Measurements from ENCODE around the gene ENPP3. TPM values are rescaled to one million over a fixed set of nuclear protein-coding genes. Genes with fewer than 3 reads are reported as not detected.

Gene ENPP3
- total and polyA plus RNA-seq, 2 donors (not counting 1 experiment from before 2014, with no cell fraction given), result 0.18 to 0.25 TPM

GRCh38 chr6:131655387-131655786 is 18.3 kb downstream of the ENPP3 start:
- peaks cover 4% of the 10 kb centered on the region for H3K27me3 Mint-ChIP-seq
- H3K4me3 Mint-ChIP-seq, result no peak overlapping the region
- no peaks in the 10 kb centered on the region for H3K36me3 ChIP-seq (replicated peaks in 1 of 2; ENCODE audit: control extremely low read depth in 1 of 2, control insufficient read depth in 1 of 2, extremely low read depth in 1 of 2, insufficient read depth in 2 of 2, low read length in 1 of 2)
- intact Hi-C loops (cut with micrococcal nuclease), result no loop called here
- ChIA-PET POLR2A (no interaction called here), CTCF (no interaction called here)
- H3K4me1 ChIP-seq (ENCODE audit: control insufficient read depth in 2 of 2, insufficient read depth in 2 of 2, low read length in 2 of 2), result peaks cover 0 to 5% of the 10 kb centered on the region in 2 donors
- H4K20me1 ChIP-seq (ENCODE audit: control insufficient read depth, insufficient read depth, low read length, poor library complexity, severe bottlenecking), result no peaks in the 10 kb centered on the region
- DNase-seq (no peak), ATAC-seq (ENCODE audit: low read depth) (no peak)
- no peaks in the 10 kb centered on the region for H3K9me3 Mint-ChIP-seq (ENCODE audit: insufficient read depth)
- H3K27me3 ChIP-seq (replicated peaks in 1 of 4; ENCODE audit: control extremely low read depth in 1 of 4, control insufficient read depth in 3 of 4, insufficient read depth in 4 of 4, low read length in 3 of 4), result no peaks in the 10 kb centered on the region
- H3K4me3 ChIP-seq (ENCODE audit: control extremely low read depth in 1 of 5, extremely low read depth in 1 of 5, insufficient read depth in 1 of 5, low read depth in 2 of 5, low read length in 4 of 5), result no peak overlapping the region
- no peak overlapping the region for H3K27ac Mint-ChIP-seq
- H3K4me1 Mint-ChIP-seq, result peaks cover 6% of the 10 kb centered on the region
- H2AFZ ChIP-seq (ENCODE audit: insufficient read depth, low read depth, low read length, poor library complexity, severe bottlenecking), result no peak overlapping the region
- no peak overlapping the region for H3K27ac ChIP-seq (ENCODE audit: low read length in 2 of 2)
- no CpG with 5 or more reads among the region's 3 CpGs for WGBS (ENCODE audit: insufficient coverage)
- H3K4me2 ChIP-seq (replicated peaks; ENCODE audit: low read depth, low read length, poor library complexity, severe bottlenecking), result no peak overlapping the region
- H3K9me3 ChIP-seq (ENCODE audit: control extremely low read depth in 1 of 3, control insufficient read depth in 2 of 3, insufficient read depth in 1 of 3, low read length in 2 of 3), result no peaks in the 10 kb centered on the region
- TF ChIP-seq EZH2 (IDR thresholded peaks at IDR 0.05; ENCODE audit: borderline replicate concordance, insufficient read depth, low read depth, low read length, poor library complexity, severe bottlenecking) (no peak), CTCF (IDR thresholded peaks at IDR 0.05) (no peak)
- H3K79me2 ChIP-seq (ENCODE audit: control insufficient read depth, insufficient read depth, low read length), result no peaks in the 10 kb centered on the region
- no peak overlapping the region for H3K9ac ChIP-seq (ENCODE audit: low read length)

GRCh38 chr6:131655951-131656350 is 18.8 kb downstream of the ENPP3 start:
- Histone ChIP-seq H3K4me3 (ENCODE audit: control extremely low read depth in 1 of 5, extremely low read depth in 1 of 5, insufficient read depth in 1 of 5, low read depth in 2 of 5, low read length in 4 of 5) (no peak overlapping the region), H3K27ac (ENCODE audit: low read length in 2 of 2) (no peak overlapping the region), H3K36me3 (replicated peaks in 1 of 2; ENCODE audit: control extremely low read depth in 1 of 2, control insufficient read depth in 1 of 2, extremely low read depth in 1 of 2, insufficient read depth in 2 of 2, low read length in 1 of 2) (no peaks in the 10 kb centered on the region), H3K9me3 (ENCODE audit: control extremely low read depth in 1 of 3, control insufficient read depth in 2 of 3, insufficient read depth in 1 of 3, low read length in 2 of 3) (no peaks in the 10 kb centered on the region), H3K79me2 (ENCODE audit: control insufficient read depth, insufficient read depth, low read length) (no peaks in the 10 kb centered on the region), H3K4me1 (ENCODE audit: control insufficient read depth in 2 of 2, insufficient read depth in 2 of 2, low read length in 2 of 2) (peaks cover 0 to 5% of the 10 kb centered on the region in 2 donors), H3K9ac (ENCODE audit: low read length) (no peak overlapping the region), H3K27me3 (replicated peaks in 1 of 4; ENCODE audit: control extremely low read depth in 1 of 4, control insufficient read depth in 3 of 4, insufficient read depth in 4 of 4, low read length in 3 of 4) (no peaks in the 10 kb centered on the region), H3K4me2 (replicated peaks; ENCODE audit: low read depth, low read length, poor library complexity, severe bottlenecking) (no peak overlapping the region), H2AFZ (ENCODE audit: insufficient read depth, low read depth, low read length, poor library complexity, severe bottlenecking) (no peak overlapping the region), H4K20me1 (ENCODE audit: control insufficient read depth, insufficient read depth, low read length, poor library complexity, severe bottlenecking) (no peaks in the 10 kb centered on the region)
- CTCF ChIA-PET, result no interaction called here
- H3K4me1 Mint-ChIP-seq, result peaks cover 6% of the 10 kb centered on the region
- H3K9me3 Mint-ChIP-seq (ENCODE audit: insufficient read depth), result no peaks in the 10 kb centered on the region
- H3K4me3 Mint-ChIP-seq, result no peak overlapping the region
- ATAC-seq (ENCODE audit: low read depth), result no peak
- no peak overlapping the region for H3K27ac Mint-ChIP-seq
- intact Hi-C loops (cut with micrococcal nuclease), result no loop called here
- H3K27me3 Mint-ChIP-seq, result peaks cover 4% of the 10 kb centered on the region
- POLR2A ChIA-PET, result no interaction called here
- no CpG with 5 or more reads among the region's 2 CpGs for WGBS (ENCODE audit: insufficient coverage)
- TF ChIP-seq EZH2 (IDR thresholded peaks at IDR 0.05; ENCODE audit: borderline replicate concordance, insufficient read depth, low read depth, low read length, poor library complexity, severe bottlenecking) (no peak), CTCF (IDR thresholded peaks at IDR 0.05) (no peak)
- DNase-seq, result no peak
